DOHH2 (cell line): ENCODE data around the gene STIM2.

Experiments used
- H3F3A ChIP-seq: fragments of 200-600 bp; sonication (generic), shearing (Covaris generic); 2 replicates; pipeline ENCODE4 v1.6.0; 2016; ENCODE audit warnings: antibody characterized with exemption, mild to moderate bottlenecking; ENCODE audit not compliant: control insufficient read depth, insufficient read depth
- H3K27ac ChIP-seq: fragments of 200-600 bp; sonication (generic); 2 replicates; pipeline ENCODE4 v1.5.1; 2014; ENCODE audit warnings: low read depth, mild to moderate bottlenecking, low read length, moderate library complexity
- H3K27me3 ChIP-seq: fragments of 200-600 bp; sonication (generic); 2 replicates; pipeline ENCODE4 v1.6.1; 2014; ENCODE audit warnings: mild to moderate bottlenecking, low read length, mixed read lengths; ENCODE audit not compliant: control insufficient read depth
- H3K36me3 ChIP-seq: fragments of 200-600 bp; sonication (generic); 2 replicates; pipeline ENCODE4 v1.6.1; 2014; ENCODE audit warnings: mild to moderate bottlenecking, low read length, moderate library complexity, mixed read lengths; ENCODE audit not compliant: control insufficient read depth
- H3K4me1 ChIP-seq: fragments of 200-600 bp; sonication (generic); 2 replicates; pipeline ENCODE4 v1.6.1; 2014; ENCODE audit warnings: mild to moderate bottlenecking, low read length, mixed read lengths; ENCODE audit not compliant: control insufficient read depth
- H3K4me2 ChIP-seq: fragments of 200-600 bp; sonication (generic); 2 replicates; pipeline ENCODE4 v1.6.0; 2014; ENCODE audit warnings: mild to moderate bottlenecking, low read length, moderate library complexity
- H3K4me3 ChIP-seq: fragments of 200-600 bp; sonication (generic); 2 replicates; pipeline ENCODE4 v1.5.1; 2014; ENCODE audit warnings: mild to moderate bottlenecking, low read length, mixed read lengths
- H3K79me2 ChIP-seq: fragments of 200-600 bp; sonication (generic); 2 replicates; pipeline ENCODE4 v1.6.1; 2014; ENCODE audit warnings: mild to moderate bottlenecking, low read length, mixed read lengths; ENCODE audit not compliant: control insufficient read depth
- H3K9me2 ChIP-seq: fragments of 200-600 bp; sonication (generic); replicated peaks from 2 replicates; pipeline ENCODE4 v1.6.1; 2014; ENCODE audit warnings: mild to moderate bottlenecking, low read length, mixed read lengths; ENCODE audit not compliant: control insufficient read depth
- H3K9me3 ChIP-seq: fragments of 200-600 bp; sonication (generic); 2 replicates; pipeline ENCODE4 v1.6.1; 2014; ENCODE audit warnings: antibody characterized with exemption, low read length, mixed read lengths; ENCODE audit not compliant: control insufficient read depth, insufficient read depth
- H4K20me1 ChIP-seq: fragments of 200-600 bp; sonication (generic); 2 replicates; pipeline ENCODE4 v1.6.0; 2014; ENCODE audit warnings: low read depth, mild to moderate bottlenecking, antibody characterized with exemption, low read length, moderate library complexity; ENCODE audit not compliant: control insufficient read depth, insufficient read depth
- EZH2phosphoT487 ChIP-seq: fragments of 200-600 bp; sonication (generic); IDR thresholded peaks from 2 replicates; pipeline ENCODE4 v1.6.1; 2017; ENCODE audit warnings: borderline replicate concordance, mild to moderate bottlenecking, antibody characterized with exemption, low read length, moderate library complexity, mixed read lengths
- TF ChIP-seq, protein P1 (sequence below): fragments of 200-600 bp; sonication (generic); IDR thresholded peaks from one replicate; pipeline ENCODE4 v1.5.1; 2014; ENCODE audit warnings: antibody characterized with exemption, mild to moderate bottlenecking, low read depth, low read length; ENCODE audit not compliant: poor library complexity, severe bottlenecking

STIM2 gene

GRCh38 chr4:26947318-26947717 lies 86.7 kb downstream of the STIM2 start:
- Histone ChIP-seq H4K20me1 (no peaks in the 10 kb centered on the region), H3K9me3 (no peaks in the 10 kb centered on the region; the same call in 1 of the 2 replicates), H3F3A (no peaks in the 10 kb centered on the region), H3K36me3 (peaks cover 30% of the 10 kb centered on the region), H3K79me2 (peaks cover 95% of the 10 kb centered on the region), H3K4me3 (no peak overlapping the region), H3K4me2 (no peak overlapping the region), H3K9me2 (no peaks in the 10 kb centered on the region), H3K27ac (no peak overlapping the region), H3K27me3 (no peaks in the 10 kb centered on the region), H3K4me1 (peaks cover 12% of the 10 kb centered on the region)
- no peak for TF ChIP-seq EZH2phosphoT487
- TF ChIP-seq, protein P1, sequence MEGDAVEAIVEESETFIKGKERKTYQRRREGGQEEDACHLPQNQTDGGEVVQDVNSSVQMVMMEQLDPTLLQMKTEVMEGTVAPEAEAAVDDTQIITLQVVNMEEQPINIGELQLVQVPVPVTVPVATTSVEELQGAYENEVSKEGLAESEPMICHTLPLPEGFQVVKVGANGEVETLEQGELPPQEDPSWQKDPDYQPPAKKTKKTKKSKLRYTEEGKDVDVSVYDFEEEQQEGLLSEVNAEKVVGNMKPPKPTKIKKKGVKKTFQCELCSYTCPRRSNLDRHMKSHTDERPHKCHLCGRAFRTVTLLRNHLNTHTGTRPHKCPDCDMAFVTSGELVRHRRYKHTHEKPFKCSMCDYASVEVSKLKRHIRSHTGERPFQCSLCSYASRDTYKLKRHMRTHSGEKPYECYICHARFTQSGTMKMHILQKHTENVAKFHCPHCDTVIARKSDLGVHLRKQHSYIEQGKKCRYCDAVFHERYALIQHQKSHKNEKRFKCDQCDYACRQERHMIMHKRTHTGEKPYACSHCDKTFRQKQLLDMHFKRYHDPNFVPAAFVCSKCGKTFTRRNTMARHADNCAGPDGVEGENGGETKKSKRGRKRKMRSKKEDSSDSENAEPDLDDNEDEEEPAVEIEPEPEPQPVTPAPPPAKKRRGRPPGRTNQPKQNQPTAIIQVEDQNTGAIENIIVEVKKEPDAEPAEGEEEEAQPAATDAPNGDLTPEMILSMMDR, result no peak

- Histone ChIP-seq H4K20me1 (no peaks in the 10 kb centered on the region), H3K4me2 (no peak overlapping the region), H3K27ac (no peak overlapping the region), H3K9me2 (no peaks in the 10 kb centered on the region), H3F3A (no peaks in the 10 kb centered on the region), H3K4me3 (no peak overlapping the region), H3K9me3 (no peaks in the 10 kb centered on the region; the same call in 1 of the 2 replicates), H3K36me3 (peaks cover 13% of the 10 kb centered on the region), H3K27me3 (no peaks in the 10 kb centered on the region), H3K4me1 (peaks cover 21% of the 10 kb centered on the region), H3K79me2 (peaks cover 90% of the 10 kb centered on the region)
- TF ChIP-seq, protein P1, result no peak
- TF ChIP-seq EZH2phosphoT487, result no peak
Measured at GRCh38 chr4:26950446-26950845, 89.8 kb downstream of the STIM2 start.

DNA sequence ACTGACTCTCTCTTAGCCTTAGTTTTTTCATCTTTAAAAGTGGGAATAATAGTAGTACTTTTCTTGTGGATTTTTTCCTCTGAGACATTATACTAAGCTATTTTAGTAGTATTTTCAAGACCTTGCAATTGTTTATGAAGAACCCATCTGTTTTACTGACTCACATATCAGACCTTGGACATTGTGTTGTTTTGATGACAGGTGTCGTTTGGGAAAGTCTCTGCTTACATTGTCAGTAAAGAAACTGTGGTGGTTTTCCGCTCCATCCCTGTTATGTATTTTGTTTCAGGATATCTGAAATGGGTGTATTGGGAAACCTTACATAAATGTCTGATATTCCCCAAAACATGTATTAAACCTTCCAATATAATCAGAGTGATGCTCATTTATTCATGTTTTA lies 92.2 kb downstream of the STIM2 start:
- no peak overlapping the region for H3K4me3 ChIP-seq
- peaks cover 80% of the 10 kb centered on the region for H3K79me2 ChIP-seq
- no peaks in the 10 kb centered on the region for H3K9me2 ChIP-seq
- no peaks in the 10 kb centered on the region for H3K9me3 ChIP-seq
- H3K4me2 ChIP-seq, result 0 out of 2 replicates have a peak overlapping the region, but pooled peaks have one; percentile 3
- no peak overlapping the region for H3K27ac ChIP-seq
- H4K20me1 ChIP-seq, result no peaks in the 10 kb centered on the region
- no peak for TF ChIP-seq EZH2phosphoT487
- TF ChIP-seq, protein P1, result no peak
- H3K36me3 ChIP-seq, result peaks cover 18% of the 10 kb centered on the region
- no peaks in the 10 kb centered on the region for H3K27me3 ChIP-seq
- no peaks in the 10 kb centered on the region for H3F3A ChIP-seq
- H3K4me1 ChIP-seq, result peaks cover 18% of the 10 kb centered on the region
